EL (cell line): ENCODE data around the gene NFIB.

ENCODE experiments used
- DNase-seq: peaks from one replicate; pipeline ENCODE4 v3.0.0-alpha.2; 2016

NFIB gene

GRCh38 chr9:14179449-14179848 lies 134.5 kb downstream of the NFIB start:
- DNase-seq = no peak

- DNase-seq = no peak
Measured at GRCh38 chr9:14175778-14176177, 138.2 kb downstream of the NFIB start.

GRCh38 chr9:14173713-14174112 lies 140.2 kb downstream of the NFIB start:
- no peak for DNase-seq

GRCh38 chr9:14170973-14171596 lies 142.9 kb downstream of the NFIB start:
- DNase-seq = peak; percentile 37

- no peak for DNase-seq
Measured at GRCh38 chr9:14170392-14170931, 143.5 kb downstream of the NFIB start.

- DNase-seq = no peak
Measured at GRCh38 chr9:14168381-14168780, 145.6 kb downstream of the NFIB start.

- no peak for DNase-seq
Measured at GRCh38 chr9:14165376-14166035, 148.4 kb downstream of the NFIB start.

GRCh38 chr9:14164908-14165307 lies 149.0 kb downstream of the NFIB start:
- no peak for DNase-seq

- no peak for DNase-seq
Measured at GRCh38 chr9:14159440-14160216, 154.3 kb downstream of the NFIB start.

GRCh38 chr9:14158916-14159315 lies 155.0 kb downstream of the NFIB start:
- DNase-seq = peak; percentile 5

- DNase-seq = no peak
Measured at GRCh38 chr9:14158136-14158813, 155.7 kb downstream of the NFIB start.

- DNase-seq = no peak
Measured at GRCh38 chr9:14157191-14157590, 156.8 kb downstream of the NFIB start.

GRCh38 chr9:14156046-14156445 lies 157.9 kb downstream of the NFIB start:
- DNase-seq = no peak

GRCh38 chr9:14155237-14155636 lies 158.7 kb downstream of the NFIB start:
- no peak for DNase-seq

- no peak for DNase-seq
Measured at GRCh38 chr9:14153310-14153720, 160.6 kb downstream of the NFIB start.

- no peak for DNase-seq
Measured at GRCh38 chr9:14151451-14151850, 162.5 kb downstream of the NFIB start.

- DNase-seq = no peak
Measured at GRCh38 chr9:14148501-14149103, 165.3 kb downstream of the NFIB start.

- DNase-seq = no peak
Measured at GRCh38 chr9:14147738-14148137, 166.2 kb downstream of the NFIB start.

GRCh38 chr9:14146201-14146874 lies 167.6 kb downstream of the NFIB start:
- no peak for DNase-seq

- DNase-seq = no peak
Measured at GRCh38 chr9:14144215-14144614, 169.7 kb downstream of the NFIB start.

GRCh38 chr9:14141699-14142098 lies 172.2 kb downstream of the NFIB start:
- DNase-seq = no peak

- DNase-seq = no peak
Measured at GRCh38 chr9:14140096-14140697, 173.7 kb downstream of the NFIB start.
